Frontal cortex (tissue), 4 donors: ENCODE results near the gene ACR. TPM values are rescaled to one million over a fixed set of nuclear protein-coding genes. Genes with fewer than 3 reads are reported as not detected.

Experiments used
- DNase-seq, 2 donors: peaks; one replicate each; pipeline ENCODE4 v3.0.0; 2012; ENCODE audit warnings: low spot score in 2 of 2
- FAIRE-seq: peaks from 2 replicates; lab custom pipeline; 2012; peaks lifted over from hg19 to GRCh38; lab: Jason Lieb, UNC
- total RNA-seq: library from RNA; depleted of rRNA; stranded (reverse); fragments of >200 nt; gene quantifications from one replicate; pipeline ENCODE4 v1.2.3, GENCODE V29; 2014
- donor health status: control.
- donor health status: control.
- donor health status: control.

ACR gene
- total RNA-seq, 1 donor from 2014 or later, result not detected

DNA sequence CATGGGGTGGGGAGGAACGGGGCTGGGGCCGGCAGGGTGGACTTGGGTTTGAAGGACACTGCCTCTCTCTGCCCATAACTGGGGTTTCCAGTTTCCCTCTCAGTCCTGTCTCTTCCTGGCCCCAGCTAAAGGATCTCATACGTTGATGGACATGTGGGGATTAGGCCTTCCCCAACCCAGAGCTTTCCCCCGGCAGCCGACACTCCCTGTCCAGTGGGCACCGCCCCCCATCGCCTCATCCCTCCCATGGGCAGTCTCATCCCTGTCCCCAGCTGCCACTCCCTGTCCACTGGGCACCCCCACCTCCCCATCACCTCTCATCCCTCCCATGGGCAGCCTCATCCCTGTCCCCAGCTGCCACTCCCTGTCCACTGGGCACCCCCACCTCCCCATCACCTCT is 22.2 kb upstream of the ACR start:
- DNase-seq, result no peak
- no peak for FAIRE-seq

DNA sequence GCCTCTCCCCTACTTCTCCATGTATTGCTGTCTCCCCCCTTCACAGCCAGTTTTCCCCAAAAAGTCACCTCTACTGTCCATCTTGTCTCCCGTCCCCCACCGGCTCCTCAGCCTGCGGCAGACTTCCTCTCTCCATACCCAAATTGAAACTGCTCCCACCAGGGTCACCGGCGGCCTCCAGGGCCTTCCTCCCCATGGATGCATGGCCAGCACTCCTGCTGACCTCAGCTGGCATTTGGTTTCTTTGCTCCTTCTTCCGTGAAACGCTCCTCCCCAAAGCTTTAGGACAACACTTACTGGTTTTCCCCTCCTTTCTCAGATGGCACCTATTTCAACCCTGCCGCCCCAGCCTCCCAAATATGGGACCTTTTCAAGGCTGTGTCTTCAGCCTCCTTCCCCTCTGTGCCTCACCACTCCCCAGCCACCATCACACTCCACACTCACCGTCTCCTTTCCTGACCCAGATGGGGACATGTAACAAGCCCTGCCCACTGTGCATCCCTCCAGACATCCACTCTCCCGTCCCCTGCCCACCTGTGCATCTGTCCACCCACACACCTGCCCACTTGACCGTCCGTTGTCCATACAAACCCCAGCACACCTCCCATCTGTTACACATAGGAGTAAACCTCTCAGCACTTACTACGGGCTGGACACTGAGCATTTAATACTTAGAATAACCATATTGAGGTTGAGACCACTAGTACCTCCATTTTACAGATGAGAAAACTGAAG is 21.5 kb upstream of the ACR start:
- FAIRE-seq, result no peak
- no peak for DNase-seq

DNA sequence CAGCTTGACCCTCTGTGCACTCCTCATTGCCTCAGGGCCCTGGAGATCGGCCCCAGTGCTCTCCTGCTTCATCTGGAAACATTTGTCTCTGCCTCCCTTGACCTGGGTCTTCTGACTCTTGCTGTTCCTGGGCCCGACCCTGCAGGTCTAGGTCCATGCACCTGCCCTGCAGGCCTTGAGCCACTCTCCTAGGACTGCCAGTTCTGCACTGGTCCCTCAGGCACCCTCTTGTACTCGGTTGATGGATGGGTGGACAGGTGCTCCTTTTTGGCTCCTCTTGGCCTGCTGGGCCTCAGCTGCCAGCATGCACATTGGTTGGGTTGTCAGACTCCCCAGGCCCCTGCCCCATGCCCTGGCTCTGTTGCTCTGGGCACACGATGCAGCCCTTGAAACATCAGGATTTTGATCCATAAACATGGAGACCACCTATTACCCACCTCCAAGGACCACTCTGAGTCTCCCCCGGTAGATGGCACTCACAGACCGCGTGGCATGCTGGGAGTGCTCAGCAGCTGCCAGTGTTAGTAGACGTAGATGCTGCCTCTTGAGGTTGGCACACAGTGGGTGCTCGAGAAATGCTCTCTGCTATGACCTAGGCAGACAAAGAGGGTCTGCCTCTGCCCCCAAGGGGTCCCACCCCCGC is 20.2 kb upstream of the ACR start:
- DNase-seq, result no peak
- FAIRE-seq, result no peak

GRCh38 chr22:50718352-50718709 is 19.7 kb upstream of the ACR start:
- DNase-seq (no peak), FAIRE-seq (no peak)

DNA sequence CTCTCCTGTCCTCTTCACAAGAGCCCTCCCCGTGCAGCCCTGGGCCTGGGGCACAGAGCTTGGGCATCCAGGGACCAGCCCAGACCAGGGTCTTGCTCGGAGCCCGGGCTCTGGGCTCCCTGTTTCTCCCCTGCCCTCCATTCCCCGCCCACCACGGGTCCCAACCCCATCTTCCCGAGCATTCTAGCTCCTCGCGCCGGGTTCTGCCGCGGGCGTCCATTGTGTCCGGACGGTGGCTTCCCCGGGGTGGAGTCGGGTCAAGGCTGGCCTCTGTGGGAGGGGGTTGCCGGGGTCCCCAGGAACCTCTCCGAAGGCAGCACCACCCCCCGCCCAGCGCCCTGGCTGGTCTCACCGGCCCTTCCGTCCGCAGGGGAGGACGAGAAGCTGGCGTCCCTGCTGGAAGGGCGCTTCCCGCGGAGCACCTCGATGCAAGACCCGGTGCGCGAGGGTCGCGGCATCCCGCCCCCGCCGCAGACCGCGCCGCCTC is 18.1 kb upstream of the ACR start:
- DNase-seq, result no peak

GRCh38 chr22:50720301-50721256 is 17.4 kb upstream of the ACR start:
- FAIRE-seq (no peak), DNase-seq (no peak)

More for the DNA sequence above, 18.1 kb upstream of the ACR start:
- FAIRE-seq, result no peak

DNA sequence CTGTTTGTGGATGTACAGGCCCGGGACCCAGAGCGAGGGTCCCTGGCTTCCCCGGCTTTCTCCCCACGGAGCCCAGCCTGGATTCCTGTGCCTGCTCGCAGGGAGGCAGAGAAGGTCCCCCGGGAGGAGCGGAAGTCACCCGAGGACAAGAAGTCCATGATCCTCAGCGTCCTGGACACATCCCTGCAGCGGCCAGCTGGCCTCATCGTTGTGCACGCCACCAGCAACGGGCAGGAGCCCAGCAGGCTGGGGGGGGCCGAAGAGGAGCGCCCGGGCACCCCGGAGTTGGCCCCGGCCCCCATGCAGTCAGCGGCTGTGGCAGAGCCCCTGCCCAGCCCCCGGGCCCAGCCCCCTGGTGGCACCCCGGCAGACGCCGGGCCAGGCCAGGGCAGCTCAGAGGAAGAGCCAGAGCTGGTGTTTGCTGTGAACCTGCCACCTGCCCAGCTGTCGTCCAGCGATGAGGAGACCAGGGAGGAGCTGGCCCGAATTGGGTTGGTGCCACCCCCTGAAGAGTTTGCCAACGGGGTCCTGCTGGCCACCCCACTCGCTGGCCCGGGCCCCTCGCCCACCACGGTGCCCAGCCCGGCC is 16.7 kb upstream of the ACR start:
- FAIRE-seq (no peak), DNase-seq (no peak)

- no peak for DNase-seq
- FAIRE-seq, result no peak
Observed at GRCh38 chr22:50722048-50722701, 15.8 kb upstream of the ACR start.

DNA sequence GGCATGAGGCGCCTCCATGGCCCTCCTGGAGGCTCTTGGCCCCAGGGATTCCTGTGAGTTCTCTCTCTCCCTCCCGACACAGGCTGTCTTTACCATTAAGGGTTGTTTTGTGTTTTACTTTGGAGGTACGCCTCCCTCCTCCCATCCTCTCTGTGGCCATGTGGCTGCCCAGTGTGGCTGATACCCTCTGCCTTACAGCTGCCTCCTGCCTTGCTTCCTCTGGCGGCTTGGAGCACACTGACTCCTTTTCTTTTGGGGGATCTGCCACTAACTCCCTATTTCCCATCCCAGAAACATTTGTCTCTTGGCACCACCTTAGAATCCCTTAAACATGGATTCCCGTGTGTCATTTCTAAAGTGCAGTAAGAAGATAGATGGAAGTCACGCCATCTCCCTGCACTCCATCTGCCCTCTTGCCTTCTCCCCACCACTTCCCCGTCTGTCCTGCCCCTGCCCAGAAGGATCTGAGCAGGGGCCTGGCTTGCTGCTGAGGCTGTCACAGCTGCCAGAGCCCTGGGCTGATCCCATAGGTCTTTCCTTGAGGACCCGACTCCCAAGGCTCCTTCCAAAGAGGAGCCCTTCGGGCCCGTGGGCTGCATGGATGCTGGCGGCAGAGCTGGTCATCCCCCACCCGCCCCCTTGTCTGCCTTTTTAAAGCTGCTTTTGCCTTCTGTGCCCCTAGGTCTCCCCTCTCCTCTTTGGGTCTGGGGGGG is 15.1 kb upstream of the ACR start:
- FAIRE-seq, result no peak

GRCh38 chr22:50723991-50724390 is 14.0 kb upstream of the ACR start:
- DNase-seq (no peak), FAIRE-seq (no peak)

More for the DNA sequence above, 15.1 kb upstream of the ACR start:
- DNase-seq, result no peak

DNA sequence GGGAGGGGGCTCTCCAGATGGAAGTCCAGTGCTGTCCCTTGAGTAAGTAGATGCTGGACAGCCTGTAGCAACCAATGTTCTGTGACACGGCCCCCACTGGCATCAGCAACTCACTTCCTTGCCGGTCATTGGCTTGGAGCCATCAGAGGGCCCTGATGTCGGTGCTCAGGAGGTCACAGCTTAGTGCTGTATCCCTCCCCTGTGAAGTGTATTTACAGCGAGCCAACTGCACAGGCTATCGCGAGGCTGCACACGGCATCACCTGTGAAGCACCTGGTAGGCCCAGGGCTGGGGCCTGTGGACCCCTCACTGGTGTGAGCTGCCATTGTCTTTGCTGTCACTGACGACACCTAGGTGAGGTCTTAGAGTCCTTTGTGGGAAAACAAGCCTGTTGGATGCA is 13.4 kb upstream of the ACR start:
- no peak for DNase-seq
- no peak for FAIRE-seq

GRCh38 chr22:50725597-50725996 is 12.4 kb upstream of the ACR start:
- FAIRE-seq (no peak), DNase-seq (no peak)

DNA sequence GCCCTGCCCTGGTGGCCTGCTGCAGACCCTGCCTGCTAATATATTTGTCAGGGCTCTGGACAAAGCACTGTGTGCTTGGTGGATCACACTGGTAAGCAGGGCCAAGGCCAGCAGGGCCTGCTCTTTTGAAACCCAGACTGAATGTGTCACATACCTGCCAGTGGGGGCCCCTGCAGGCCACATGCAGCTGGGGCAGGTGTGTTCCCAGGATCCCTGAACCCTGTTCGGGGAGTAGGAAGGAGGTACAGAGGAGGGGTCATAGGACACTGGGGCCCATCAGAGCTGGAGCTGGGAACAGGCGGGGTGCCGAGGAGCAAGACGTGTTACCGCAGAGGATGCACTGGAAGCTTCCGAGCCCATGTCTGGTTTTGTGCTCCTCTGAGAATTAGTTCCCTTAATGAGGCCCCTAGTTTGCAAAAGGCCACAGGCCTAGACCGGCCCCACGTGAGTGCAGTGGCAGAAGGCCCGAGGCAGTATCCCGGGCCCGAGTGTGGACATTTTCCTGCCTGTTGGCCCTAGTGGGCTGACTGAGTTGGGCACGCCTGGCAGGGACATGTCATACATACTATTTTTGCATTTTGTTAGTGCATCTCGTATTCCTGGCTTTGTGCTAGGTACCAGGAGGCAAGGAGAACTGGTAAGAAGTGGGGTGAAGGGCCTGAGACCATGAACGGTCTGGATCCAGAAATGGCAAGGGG is 11.2 kb upstream of the ACR start:
- FAIRE-seq, result no peak

GRCh38 chr22:50727678-50728522 is 10.1 kb upstream of the ACR start:
- FAIRE-seq (no peak), DNase-seq (no peak)

More for the DNA sequence above, 11.2 kb upstream of the ACR start:
- DNase-seq, result no peak

DNA sequence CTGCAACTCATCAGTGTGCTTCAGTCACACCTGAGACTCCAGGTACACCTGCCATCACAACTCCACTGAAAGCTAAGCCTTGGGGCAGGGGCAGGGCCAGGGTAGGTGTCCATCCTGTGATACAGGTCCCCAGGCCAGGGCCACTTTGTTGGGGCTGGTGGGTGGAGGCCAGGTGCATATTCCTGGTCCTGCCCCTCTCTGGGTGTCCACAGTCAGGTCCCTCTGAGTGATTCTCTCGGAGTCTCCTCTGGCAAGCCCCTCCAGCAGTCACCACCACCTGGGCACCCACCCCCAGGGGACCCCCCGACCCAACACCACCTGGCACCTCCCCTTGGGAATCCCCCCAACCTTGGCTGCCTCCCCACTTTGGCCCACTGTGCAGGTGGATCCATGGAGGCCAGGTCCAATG is 9.5 kb upstream of the ACR start:
- no peak for FAIRE-seq
- DNase-seq, result no peak

DNA sequence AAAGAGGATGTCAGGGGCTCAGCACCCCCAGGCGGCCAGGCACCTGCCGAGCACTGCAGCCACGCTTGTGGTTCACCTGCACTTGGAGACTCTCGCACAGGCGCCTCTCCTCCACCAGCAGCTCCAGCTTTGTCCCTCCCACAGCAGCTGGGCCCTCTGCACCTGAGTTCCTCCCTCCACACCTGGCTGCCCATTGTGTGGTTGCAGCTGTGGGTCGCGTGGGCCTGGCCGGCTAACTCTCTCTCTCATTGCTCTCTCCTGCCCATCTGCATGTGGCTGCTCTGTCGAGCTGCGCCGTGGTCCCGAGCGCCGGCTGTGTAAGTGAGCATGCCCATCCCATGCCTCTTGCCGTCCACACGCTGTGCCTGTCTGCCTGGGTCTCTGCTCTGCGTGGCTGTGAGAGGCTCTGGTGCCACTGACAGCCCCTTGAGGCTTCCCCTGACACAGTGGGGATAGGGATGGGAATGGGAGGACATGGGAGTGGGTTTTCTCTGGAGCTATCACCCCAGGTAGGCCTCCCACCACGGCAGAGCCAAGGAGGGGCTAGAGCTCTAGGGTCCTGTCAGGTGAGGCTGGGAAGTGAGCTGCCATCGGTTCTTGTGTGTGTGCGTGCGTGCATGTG is 8.5 kb upstream of the ACR start:
- no peak for FAIRE-seq
- DNase-seq, result no peak
